ENCODE results near the gene DLGAP1. TPM values are rescaled to one million over a fixed set of nuclear protein-coding genes. Genes with fewer than 3 reads are reported as not detected.

The DLGAP1 gene
- total and polyA plus RNA-seq, 2 of the 4 experiments (the other 2 are of a cell fraction), result under 0.01 to 0.09 TPM

DNA sequence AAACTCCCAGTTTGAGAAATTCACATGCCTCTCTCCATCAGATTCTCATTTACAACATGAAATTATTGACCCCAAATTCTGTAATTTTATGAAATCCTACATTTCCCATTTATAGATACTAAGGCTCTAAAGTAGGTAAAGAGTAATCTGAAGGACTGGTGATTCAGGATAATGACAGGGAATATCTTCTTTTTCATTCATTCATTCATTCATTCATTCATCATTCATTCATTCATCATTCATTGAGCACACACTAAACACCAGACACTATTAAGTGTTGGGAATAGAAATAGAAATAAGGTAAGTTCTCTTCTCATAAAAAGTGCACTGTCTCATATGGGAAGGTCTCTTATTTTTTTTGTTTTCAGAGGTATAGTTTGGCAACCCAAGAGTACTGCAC, 888.3 kb downstream of the DLGAP1 start:
- no peak overlapping the region for H3K9ac ChIP-seq (ENCODE audit: low read depth, low read length)

More for the DNA sequence above, 888.3 kb downstream of the DLGAP1 start:
- H4K5ac ChIP-seq (ENCODE audit: low read depth, low read length), result no peak overlapping the region
- no peak overlapping the region for H4K91ac ChIP-seq (ENCODE audit: insufficient read depth, low read depth, low read length)
- no peak overlapping the region for H2BK15ac ChIP-seq (ENCODE audit: low read depth, low read length)
- H3K27me3 ChIP-seq (ENCODE audit: control insufficient read depth, insufficient read depth, low read length), result no peaks in the 10 kb centered on the region
- no peaks in the 10 kb centered on the region for H3K79me1 ChIP-seq (ENCODE audit: low read depth in 1 of 2, low read length in 2 of 2)
- no TSS peak for BruUV-seq (replicated peaks)
- in situ Hi-C loops (cut with MboI; ENCODE audit: low sequenced_read_pairs), result no loop called here
- no peak overlapping the region for H2AFZ ChIP-seq (replicated peaks; ENCODE audit: low read length, poor library complexity)
- H3K9me3 ChIP-seq (ENCODE audit: control insufficient read depth, insufficient read depth, low read length), result no peaks in the 10 kb centered on the region
- no peak for DNase-seq
- no peak overlapping the region for H3K4me2 ChIP-seq (ENCODE audit: low read depth, low read length)
- H3K23ac ChIP-seq (ENCODE audit: low read depth, low read length), result no peak overlapping the region
- ChIA-PET CTCF (no interaction called here), POLR2A (ENCODE audit: unreplicated experiment) (no interaction called here)
- no peak overlapping the region for H4K8ac ChIP-seq (ENCODE audit: low read depth in 2 of 2, low read length in 2 of 2)
- H3K14ac ChIP-seq (replicated peaks; ENCODE audit: low read depth, low read length), result no peak overlapping the region
- no peak overlapping the region for H2AK5ac ChIP-seq (ENCODE audit: low read depth, low read length)
- no peak overlapping the region for H3K4me3 ChIP-seq (ENCODE audit: insufficient read depth, low read depth, low read length)
- no peak overlapping the region for H3K56ac ChIP-seq (ENCODE audit: extremely low read depth, insufficient read depth, low read length)
- intact Hi-C loops (cut with micrococcal nuclease), result no loop called here
- no peaks in the 10 kb centered on the region for H3K36me3 ChIP-seq (ENCODE audit: control insufficient read depth, insufficient read depth, low read length)
- dilution Hi-C loops (cut with HindIII; ENCODE audit: low sequenced_read_pairs, unreplicated experiment), result no loop called here
- no peaks in the 10 kb centered on the region for H3K4me1 ChIP-seq (ENCODE audit: control insufficient read depth, insufficient read depth, low read length)
- no peak overlapping the region for H3K18ac ChIP-seq (ENCODE audit: low read depth, low read length)
- no peak for ATAC-seq (ENCODE audit: low read depth)
- H2BK120ac ChIP-seq (ENCODE audit: low read depth, low read length), result no peak overlapping the region
- H3K27ac ChIP-seq (ENCODE audit: insufficient read depth, low read length), result no peak overlapping the region
- TF ChIP-seq CHD1 (IDR thresholded peaks at IDR 0.05; ENCODE audit: low read depth, low read length) (no peak), RCOR1 (IDR thresholded peaks at IDR 0.05; ENCODE audit: insufficient replicate concordance, low read length) (no peak), MAZ (IDR thresholded peaks at IDR 0.05; ENCODE audit: borderline replicate concordance, low read depth, low read length) (no peak), BHLHE40 (IDR thresholded peaks at IDR 0.05; ENCODE audit: low read depth, low read length) (no peak), FOS (IDR thresholded peaks at IDR 0.05; ENCODE audit: low read depth, low read length) (no peak), RFX5 (IDR thresholded peaks at IDR 0.05; ENCODE audit: low read depth, low read length) (no peak), MAFK (IDR thresholded peaks at IDR 0.05; ENCODE audit: low read depth, low read length) (no peak), RAD21 (IDR thresholded peaks at IDR 0.05; ENCODE audit: low read length) (no peak), POLR2A (IDR thresholded peaks at IDR 0.05; ENCODE audit: low read depth, low read length) (no peak), NFE2L2 (IDR thresholded peaks at IDR 0.05; ENCODE audit: low read depth, low read length) (no peak)
- TF ChIP-seq, protein P1, sequence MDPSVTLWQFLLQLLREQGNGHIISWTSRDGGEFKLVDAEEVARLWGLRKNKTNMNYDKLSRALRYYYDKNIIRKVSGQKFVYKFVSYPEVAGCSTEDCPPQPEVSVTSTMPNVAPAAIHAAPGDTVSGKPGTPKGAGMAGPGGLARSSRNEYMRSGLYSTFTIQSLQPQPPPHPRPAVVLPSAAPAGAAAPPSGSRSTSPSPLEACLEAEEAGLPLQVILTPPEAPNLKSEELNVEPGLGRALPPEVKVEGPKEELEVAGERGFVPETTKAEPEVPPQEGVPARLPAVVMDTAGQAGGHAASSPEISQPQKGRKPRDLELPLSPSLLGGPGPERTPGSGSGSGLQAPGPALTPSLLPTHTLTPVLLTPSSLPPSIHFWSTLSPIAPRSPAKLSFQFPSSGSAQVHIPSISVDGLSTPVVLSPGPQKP (IDR thresholded peaks at IDR 0.05; ENCODE audit: borderline replicate concordance, low read depth, low read length), result no peak
- no peaks in the 10 kb centered on the region for H3K9me1 ChIP-seq (ENCODE audit: insufficient read depth, low read length)
- H2BK5ac ChIP-seq (ENCODE audit: low read depth, low read length, poor library complexity, severe bottlenecking), result no peak overlapping the region
- no peaks in the 10 kb centered on the region for H4K20me1 ChIP-seq (ENCODE audit: insufficient read depth, low read length)
- no peak overlapping the region for H2AK9ac ChIP-seq (replicated peaks; ENCODE audit: low read depth, low read length, poor library complexity)
- no peak overlapping the region for H3K4ac ChIP-seq (ENCODE audit: low read depth, low read length)
- H2BK20ac ChIP-seq (ENCODE audit: low read depth, low read length), result no peak overlapping the region
